ENCODE results near the gene AMN1.

The AMN1 gene

DNA sequence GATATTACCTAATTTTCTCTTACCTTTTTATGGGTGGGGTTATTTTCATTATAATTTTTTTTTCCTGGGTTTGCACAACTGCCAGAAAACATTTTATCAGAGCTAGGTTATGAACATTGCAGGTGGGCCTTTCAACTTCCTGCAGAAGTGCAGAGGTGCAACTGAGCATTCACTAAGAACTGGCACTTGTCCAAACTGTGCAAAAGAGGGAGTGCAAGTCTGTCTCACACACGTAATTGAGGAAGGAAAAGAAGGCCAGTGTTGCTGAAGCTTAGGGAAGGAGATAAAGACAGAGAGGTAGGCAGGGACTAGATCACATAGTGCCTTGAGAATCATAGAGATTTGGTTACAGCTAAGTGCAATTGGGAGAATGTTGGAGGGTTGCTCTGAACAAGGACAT lies 14.1 kb upstream of the AMN1 start:
- H3K36me3 ChIP-seq (ENCODE audit: control insufficient read depth in 2 of 2, insufficient read depth in 1 of 2, low read length in 2 of 2) = no peaks in the 10 kb centered on the region
- no peak overlapping the region for H3K4me3 ChIP-seq (ENCODE audit: low read depth, low read length)
- no peaks in the 10 kb centered on the region for H3K4me1 ChIP-seq (ENCODE audit: control insufficient read depth, insufficient read depth, low read length)
- POLR2A ChIA-PET = no interaction called here
- H3K9me3 ChIP-seq (ENCODE audit: control insufficient read depth, insufficient read depth, low read depth, low read length) = no peaks in the 10 kb centered on the region
- TF ChIP-seq ZNF561 (tag by site-specific recombination; IDR thresholded peaks at IDR 0.05; ENCODE audit: borderline replicate concordance) = no peak
- no peak for TF ChIP-seq ZIC2 (tag by site-specific recombination; IDR thresholded peaks at IDR 0.05)
- TF ChIP-seq GLI4 (tag by site-specific recombination; IDR thresholded peaks at IDR 0.05) = no peak
- no peak for TF ChIP-seq ZNF354C (tag by site-specific recombination; IDR thresholded peaks at IDR 0.05; ENCODE audit: borderline replicate concordance, low read depth)
- TF ChIP-seq ZNF623 (tag by site-specific recombination; IDR thresholded peaks at IDR 0.05) = no peak
- no peak overlapping the region for H3K27ac ChIP-seq (ENCODE audit: extremely low read depth, low read depth, low read length)
- CTCF ChIA-PET = interaction anchor here (0.5 kb wide), 1 partner anchor 808 kb away, joined by 3 read pairs; no protein-coding TSS in a partner anchor

DNA sequence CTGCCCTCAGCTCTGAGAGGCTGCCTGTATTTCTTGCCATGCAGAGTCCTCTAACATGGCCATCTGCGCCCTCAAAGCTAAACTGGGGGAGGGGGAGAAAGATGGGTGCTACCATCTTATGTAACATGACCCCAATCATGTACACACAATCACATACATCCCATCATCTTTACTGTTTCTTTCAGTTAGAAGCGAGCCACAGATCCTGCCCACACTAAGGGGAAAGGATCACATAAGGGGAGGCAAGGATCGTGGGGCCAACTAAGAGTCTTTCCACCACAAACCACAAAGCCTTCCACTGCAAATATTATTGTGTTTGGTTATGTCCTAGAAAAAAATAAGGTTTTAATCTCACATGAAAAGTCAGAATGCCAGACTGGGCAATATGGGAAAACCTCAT lies 11.8 kb upstream of the AMN1 start:
- TF ChIP-seq ZNF660 (tag by site-specific recombination; IDR thresholded peaks at IDR 0.05) (no peak), ZNF274 (IDR thresholded peaks at IDR 0.05; ENCODE audit: low read length) (no peak), ZNF274 (tag by site-specific recombination; IDR thresholded peaks at IDR 0.05; ENCODE audit: borderline replicate concordance) (no peak), ZNF302 (tag by site-specific recombination; IDR thresholded peaks at IDR 0.05; ENCODE audit: low read depth) (no peak), ZNF670 (tag by site-specific recombination; IDR thresholded peaks at IDR 0.05; ENCODE audit: low read depth) (no peak), ZFP3 (tag by site-specific recombination; IDR thresholded peaks at IDR 0.05; ENCODE audit: low read depth) (no peak)
- TF ChIP-seq, protein P1, sequence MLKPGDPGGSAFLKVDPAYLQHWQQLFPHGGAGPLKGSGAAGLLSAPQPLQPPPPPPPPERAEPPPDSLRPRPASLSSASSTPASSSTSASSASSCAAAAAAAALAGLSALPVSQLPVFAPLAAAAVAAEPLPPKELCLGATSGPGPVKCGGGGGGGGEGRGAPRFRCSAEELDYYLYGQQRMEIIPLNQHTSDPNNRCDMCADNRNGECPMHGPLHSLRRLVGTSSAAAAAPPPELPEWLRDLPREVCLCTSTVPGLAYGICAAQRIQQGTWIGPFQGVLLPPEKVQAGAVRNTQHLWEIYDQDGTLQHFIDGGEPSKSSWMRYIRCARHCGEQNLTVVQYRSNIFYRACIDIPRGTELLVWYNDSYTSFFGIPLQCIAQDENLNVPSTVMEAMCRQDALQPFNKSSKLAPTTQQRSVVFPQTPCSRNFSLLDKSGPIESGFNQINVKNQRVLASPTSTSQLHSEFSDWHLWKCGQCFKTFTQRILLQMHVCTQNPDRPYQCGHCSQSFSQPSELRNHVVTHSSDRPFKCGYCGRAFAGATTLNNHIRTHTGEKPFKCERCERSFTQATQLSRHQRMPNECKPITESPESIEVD (tag by site-specific recombination; IDR thresholded peaks at IDR 0.05) = no peak
- TF ChIP-seq, protein P2, sequence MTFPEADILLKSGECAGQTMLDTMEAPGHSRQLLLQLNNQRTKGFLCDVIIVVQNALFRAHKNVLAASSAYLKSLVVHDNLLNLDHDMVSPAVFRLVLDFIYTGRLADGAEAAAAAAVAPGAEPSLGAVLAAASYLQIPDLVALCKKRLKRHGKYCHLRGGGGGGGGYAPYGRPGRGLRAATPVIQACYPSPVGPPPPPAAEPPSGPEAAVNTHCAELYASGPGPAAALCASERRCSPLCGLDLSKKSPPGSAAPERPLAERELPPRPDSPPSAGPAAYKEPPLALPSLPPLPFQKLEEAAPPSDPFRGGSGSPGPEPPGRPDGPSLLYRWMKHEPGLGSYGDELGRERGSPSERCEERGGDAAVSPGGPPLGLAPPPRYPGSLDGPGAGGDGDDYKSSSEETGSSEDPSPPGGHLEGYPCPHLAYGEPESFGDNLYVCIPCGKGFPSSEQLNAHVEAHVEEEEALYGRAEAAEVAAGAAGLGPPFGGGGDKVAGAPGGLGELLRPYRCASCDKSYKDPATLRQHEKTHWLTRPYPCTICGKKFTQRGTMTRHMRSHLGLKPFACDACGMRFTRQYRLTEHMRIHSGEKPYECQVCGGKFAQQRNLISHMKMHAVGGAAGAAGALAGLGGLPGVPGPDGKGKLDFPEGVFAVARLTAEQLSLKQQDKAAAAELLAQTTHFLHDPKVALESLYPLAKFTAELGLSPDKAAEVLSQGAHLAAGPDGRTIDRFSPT (tag by site-specific recombination; IDR thresholded peaks at IDR 0.05) = no peak
- Histone ChIP-seq H3K36me3 (ENCODE audit: control insufficient read depth in 2 of 2, insufficient read depth in 1 of 2, low read length in 2 of 2) (no peaks in the 10 kb centered on the region), H3K9me3 (ENCODE audit: control insufficient read depth, insufficient read depth, low read depth, low read length) (no peaks in the 10 kb centered on the region), H3K4me3 (ENCODE audit: low read depth, low read length) (no peak overlapping the region), H3K4me1 (ENCODE audit: control insufficient read depth, insufficient read depth, low read length) (no peaks in the 10 kb centered on the region), H3K27ac (ENCODE audit: extremely low read depth, low read depth, low read length) (no peak overlapping the region)
- POLR2A ChIA-PET = interaction anchor here (0.5 kb wide), 1 partner anchor 47 kb away, joined by 4 read pairs; no protein-coding TSS in a partner anchor
- CTCF ChIA-PET = no interaction called here

DNA sequence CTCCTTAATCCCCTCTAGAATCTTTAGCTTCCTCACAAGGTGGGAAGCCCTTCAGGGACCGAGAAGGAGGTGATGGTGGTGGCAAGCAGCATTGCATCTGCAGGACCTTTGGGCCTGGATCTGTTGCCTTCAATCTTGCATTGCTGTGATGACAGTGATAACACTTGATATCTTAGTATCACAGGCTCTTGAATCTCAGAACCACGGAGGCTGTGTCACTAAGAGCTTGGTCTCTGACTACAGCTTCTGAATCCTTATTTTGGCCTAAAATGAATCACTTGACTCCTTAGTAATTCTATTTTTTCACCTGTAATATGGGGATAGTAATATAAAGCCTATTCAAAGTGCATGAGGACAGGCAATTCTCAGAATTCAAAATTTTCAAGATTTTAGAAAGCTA lies 8.9 kb upstream of the AMN1 start:
- ChIA-PET POLR2A (no interaction called here), CTCF (no interaction called here)
- H3K27ac ChIP-seq (ENCODE audit: extremely low read depth, low read depth, low read length) = no peak overlapping the region
- no peaks in the 10 kb centered on the region for H3K36me3 ChIP-seq (ENCODE audit: control insufficient read depth in 2 of 2, insufficient read depth in 1 of 2, low read length in 2 of 2)
- no peak overlapping the region for H3K4me3 ChIP-seq (ENCODE audit: low read depth, low read length)
- TF ChIP-seq, protein P3, sequence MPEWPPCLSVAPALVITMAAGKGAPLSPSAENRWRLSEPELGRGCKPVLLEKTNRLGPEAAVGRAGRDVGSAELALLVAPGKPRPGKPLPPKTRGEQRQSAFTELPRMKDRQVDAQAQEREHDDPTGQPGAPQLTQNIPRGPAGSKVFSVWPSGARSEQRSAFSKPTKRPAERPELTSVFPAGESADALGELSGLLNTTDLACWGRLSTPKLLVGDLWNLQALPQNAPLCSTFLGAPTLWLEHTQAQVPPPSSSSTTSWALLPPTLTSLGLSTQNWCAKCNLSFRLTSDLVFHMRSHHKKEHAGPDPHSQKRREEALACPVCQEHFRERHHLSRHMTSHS (tag by site-specific recombination; IDR thresholded peaks at IDR 0.05) = no peak
- TF ChIP-seq ZFP37 (tag by site-specific recombination; IDR thresholded peaks at IDR 0.05) = no peak
- no peak for TF ChIP-seq ZBTB8A (tag by site-specific recombination; IDR thresholded peaks at IDR 0.05)
- TF ChIP-seq ZNF146 (tag by site-specific recombination; IDR thresholded peaks at IDR 0.05) = no peak
- TF ChIP-seq, protein P4, sequence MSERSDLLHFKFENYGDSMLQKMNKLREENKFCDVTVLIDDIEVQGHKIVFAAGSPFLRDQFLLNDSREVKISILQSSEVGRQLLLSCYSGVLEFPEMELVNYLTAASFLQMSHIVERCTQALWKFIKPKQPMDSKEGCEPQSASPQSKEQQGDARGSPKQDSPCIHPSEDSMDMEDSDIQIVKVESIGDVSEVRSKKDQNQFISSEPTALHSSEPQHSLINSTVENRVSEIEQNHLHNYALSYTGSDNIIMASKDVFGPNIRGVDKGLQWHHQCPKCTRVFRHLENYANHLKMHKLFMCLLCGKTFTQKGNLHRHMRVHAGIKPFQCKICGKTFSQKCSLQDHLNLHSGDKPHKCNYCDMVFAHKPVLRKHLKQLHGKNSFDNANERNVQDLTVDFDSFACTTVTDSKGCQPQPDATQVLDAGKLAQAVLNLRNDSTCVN (tag by site-specific recombination; optimal IDR thresholded peaks at IDR 0.05) = no peak
- TF ChIP-seq ZNF133 (tag by site-specific recombination; IDR thresholded peaks at IDR 0.05) = no peak
- no peak for TF ChIP-seq ZSCAN30 (tag by site-specific recombination; IDR thresholded peaks at IDR 0.05)
- no peak for TF ChIP-seq ZNF10 (tag by site-specific recombination; IDR thresholded peaks at IDR 0.05)
- no peak for TF ChIP-seq ZBTB21 (tag by site-specific recombination; IDR thresholded peaks at IDR 0.05)
- TF ChIP-seq MZF1 (tag by site-specific recombination; IDR thresholded peaks at IDR 0.05; ENCODE audit: borderline replicate concordance) = no peak
- TF ChIP-seq KLF10 (tag by site-specific recombination; IDR thresholded peaks at IDR 0.05) = no peak
- H3K4me1 ChIP-seq (ENCODE audit: control insufficient read depth, insufficient read depth, low read length) = no peaks in the 10 kb centered on the region; the same call in 1 of the 2 replicates
- H3K9me3 ChIP-seq (ENCODE audit: control insufficient read depth, insufficient read depth, low read depth, low read length) = no peaks in the 10 kb centered on the region
